ENCODE data around the gene RAG1.
"Not testable (repeated sequence)": the region's sequence is repeated elsewhere in the genome, so short reads cannot be mapped to it uniquely, and the experiment has no call there.

RAG1 gene

DNA sequence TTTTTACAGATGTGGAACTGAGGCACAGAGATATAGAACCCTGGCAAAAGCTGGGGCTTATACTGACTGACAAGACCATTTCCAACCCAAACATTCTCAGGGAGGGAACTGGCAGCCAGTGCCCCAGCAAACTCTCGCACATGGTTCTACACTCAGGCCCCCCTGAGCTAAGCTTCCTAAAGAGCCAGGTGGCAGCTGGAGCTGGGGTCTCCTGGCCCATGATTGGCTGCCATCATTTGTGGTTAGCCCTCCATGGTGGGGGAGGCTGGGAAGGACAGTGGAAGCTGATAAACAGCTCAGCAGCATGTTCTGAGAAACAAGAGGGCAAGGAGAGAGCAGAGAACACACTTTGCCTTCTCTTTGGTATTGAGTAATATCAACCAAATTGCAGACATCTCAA is at the start of gene RAG1:
Gene RAG1 (plus strand): TSS at position 314 of the 400 bp plus-strand sequence. CDS start 5,298 bp downstream, outside the sequence.
- DNase-seq = no peak

DNA sequence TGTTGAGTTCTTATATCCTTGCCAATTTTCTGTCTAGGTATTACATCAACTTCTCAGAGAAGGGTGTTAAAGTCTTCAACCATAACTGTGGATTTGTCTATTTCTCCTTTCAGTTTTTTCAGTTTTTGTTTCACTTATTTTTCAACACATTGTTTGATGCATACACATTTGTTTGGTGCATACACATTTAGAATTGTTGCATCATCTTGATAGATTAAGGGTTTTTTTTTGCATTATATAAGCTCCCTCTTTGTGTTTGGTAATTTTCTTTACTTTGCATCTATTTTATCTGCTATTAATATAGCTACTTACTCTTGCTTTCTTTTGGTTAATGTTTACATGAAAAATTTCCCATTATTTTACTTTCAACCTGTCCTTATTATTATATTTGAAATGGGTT is 37.0 kb upstream of the RAG1 start:
- no peak for DNase-seq

DNA sequence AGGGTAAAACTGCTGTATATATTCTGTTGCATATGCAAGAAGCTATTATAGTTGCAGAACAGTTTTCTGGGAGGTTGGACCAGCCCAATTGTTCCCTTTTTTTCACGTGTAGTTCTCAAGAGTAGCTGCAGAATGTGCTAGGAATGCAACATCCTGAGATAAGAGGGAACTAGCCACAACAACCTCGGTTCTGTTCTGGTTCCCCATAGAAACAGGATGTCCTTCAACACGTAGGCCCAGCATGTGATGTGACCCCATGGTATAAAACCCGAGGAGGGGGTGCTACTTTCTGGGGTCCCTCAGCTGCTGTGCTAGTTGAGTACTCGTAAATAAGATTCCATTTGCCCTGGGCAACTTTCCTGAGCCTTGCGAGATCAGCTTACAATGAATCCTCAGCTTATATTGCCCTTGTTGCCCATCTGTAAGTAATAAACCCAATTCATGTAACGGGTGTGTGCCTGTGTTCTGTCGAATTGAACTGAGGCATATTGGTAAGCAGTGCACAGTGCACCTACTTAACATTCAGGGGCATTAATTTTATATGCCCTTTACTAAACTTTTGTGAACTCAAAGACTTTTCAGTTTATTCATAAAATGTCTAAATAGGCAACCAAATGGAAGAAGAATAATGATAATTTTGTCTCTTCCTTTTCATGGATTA is 34.7 kb upstream of the RAG1 start:
- DNase-seq = no peak

DNA sequence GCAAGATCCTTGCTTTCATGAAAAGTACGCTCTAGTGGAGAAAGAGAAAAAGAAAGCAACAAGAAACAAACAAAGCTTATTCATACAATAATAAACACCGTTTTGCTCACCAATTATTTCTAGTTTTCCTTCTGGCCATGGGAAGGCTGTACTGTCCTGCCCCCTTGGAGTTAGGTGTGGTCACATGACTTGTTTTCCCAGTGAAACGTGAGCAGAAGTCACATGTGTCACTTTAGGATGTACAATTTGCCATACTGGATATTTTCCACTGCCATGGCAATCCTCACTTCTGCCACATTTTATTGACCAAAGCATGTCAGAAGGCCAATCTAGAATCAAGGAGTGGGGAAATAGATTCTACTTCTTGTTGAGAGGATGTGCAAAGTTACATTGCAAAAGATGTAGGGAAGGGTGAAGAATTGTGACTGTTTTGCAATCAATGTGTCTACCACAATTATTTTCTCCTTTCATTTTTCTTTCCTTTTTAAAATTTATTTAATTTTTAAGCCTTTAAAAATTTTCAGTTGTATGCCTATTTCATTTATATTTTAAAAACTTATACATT is 33.4 kb upstream of the RAG1 start:
- no peak for DNase-seq

DNA sequence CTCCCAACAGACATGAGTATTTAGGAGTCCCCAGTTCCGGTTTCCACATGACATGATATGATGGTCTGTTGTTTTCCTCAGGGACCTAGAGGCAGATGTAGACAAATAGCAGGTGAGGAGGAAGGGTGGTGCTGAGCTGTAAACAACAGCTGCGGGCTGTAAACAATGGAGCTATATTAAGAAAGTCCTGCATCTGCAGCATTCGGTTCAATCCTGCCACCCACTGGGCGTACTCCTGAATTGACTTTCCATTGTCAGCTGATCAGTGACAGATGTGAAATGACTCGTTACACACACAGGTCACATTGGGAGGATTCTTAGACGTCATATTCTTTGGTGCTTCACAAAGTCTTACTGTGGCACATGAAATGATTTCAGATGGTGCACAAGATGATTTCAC is 26.8 kb upstream of the RAG1 start:
- DNase-seq = no peak

DNA sequence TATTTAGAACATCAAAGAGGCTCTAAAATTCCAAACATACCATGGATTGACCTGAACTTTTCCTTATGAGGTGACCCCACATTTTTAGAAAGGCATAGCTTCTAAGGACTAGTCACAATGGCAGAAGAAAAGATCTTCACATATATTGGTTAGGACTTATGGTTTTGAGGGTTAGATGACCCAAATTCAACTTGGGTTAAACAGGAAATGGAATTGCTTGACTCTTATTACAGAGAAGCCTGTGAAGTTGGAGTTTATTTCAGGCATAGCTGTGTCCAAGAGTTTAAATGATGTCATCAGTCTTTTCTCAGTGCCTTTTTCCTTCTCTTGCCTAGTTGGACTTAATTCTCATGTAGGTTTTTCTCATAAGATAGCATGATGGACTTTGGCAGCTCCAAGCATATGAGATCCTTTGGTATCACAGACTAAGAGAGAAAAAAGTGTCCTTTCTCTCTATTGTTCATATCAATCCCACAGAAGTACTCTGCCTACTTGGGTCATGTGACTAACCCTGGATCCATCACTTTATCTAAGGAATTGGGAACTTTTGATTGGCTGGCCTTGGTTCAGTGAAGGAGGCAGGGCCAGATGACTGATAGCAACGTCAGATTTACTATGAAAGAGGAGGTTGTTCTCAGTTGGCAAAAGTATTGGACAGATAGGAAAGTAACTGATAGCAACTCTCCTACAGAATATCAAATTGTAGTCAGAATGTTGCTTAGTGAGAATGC is 17.3 kb upstream of the RAG1 start:
- no peak for DNase-seq

DNA sequence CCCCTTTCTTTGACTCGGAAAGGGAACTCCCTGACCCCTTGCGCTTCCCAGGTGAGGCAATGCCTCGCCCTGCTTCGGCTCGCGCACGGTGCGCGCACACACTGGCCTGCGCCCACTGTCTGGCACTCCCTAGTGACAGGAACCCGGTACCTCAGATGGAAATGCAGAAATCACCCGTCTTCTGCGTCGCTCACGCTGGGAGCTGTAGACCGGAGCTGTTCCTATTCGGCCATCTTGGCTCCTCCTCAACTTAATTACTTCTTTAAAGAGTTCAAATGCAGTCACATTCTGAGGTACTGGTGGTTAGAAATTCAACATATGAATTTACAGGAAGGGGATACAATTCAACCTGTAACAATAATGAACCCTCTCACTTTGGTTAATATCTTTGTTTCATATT is 10.4 kb upstream of the RAG1 start:
- DNase-seq = not testable (repeated sequence)

DNA sequence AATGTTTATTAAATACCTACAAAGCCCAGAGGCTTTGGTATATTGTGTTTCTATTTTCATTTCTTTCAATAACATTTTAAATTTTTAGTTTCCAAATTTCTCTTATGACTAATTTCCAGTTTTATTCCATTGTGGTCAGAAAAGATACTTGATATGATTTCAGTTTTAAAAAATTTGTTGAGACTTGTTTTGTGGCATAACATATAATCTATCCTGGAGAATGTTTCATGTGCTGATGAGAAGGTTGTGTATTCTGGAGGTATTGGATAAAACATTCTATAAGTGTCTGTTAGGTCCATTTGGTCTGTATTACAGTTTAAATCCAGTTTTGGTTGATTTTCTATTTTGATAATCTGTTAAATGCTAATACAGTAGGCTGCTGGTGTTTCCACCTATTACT is 9.8 kb upstream of the RAG1 start:
- no peak for DNase-seq

DNA sequence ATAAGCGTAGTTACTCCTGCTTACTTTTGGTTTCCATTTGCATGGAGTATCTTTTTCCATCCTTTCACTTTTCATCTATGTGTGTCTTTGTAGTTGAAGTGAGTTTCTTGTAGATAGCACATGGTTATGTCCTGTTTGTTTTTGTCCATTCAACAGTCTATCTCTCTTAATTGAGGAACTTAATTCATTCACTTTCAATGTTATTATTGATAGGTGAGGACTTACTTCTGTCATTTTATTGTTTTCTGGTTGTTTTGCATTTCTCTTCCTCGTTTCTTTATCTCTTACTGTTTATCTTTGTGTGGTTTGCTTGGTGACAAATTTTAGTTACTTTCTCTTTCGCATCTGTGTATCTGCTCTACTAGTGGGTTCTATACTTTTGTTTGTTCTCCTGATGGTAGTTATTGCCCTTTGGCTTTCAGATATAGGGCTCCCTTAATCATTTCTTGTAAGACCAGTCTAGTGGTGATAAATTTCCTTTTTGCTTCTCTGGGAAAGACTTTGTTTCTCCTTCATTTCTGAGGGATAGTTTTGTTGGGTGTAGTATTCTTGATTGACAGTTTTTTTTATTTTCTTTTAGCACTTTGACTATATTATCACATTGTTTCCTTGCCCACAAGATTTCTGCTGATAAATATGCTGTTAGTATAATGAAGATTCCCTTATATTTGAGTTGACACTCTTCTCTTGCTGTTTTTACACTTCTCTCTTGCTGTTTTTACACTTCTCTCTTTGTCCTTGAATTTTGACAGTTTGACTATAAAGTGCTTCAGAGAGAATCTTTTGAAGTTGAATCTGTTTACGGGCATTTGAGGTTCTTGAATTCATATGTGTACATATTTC is 9.0 kb upstream of the RAG1 start:
- DNase-seq = no peak

DNA sequence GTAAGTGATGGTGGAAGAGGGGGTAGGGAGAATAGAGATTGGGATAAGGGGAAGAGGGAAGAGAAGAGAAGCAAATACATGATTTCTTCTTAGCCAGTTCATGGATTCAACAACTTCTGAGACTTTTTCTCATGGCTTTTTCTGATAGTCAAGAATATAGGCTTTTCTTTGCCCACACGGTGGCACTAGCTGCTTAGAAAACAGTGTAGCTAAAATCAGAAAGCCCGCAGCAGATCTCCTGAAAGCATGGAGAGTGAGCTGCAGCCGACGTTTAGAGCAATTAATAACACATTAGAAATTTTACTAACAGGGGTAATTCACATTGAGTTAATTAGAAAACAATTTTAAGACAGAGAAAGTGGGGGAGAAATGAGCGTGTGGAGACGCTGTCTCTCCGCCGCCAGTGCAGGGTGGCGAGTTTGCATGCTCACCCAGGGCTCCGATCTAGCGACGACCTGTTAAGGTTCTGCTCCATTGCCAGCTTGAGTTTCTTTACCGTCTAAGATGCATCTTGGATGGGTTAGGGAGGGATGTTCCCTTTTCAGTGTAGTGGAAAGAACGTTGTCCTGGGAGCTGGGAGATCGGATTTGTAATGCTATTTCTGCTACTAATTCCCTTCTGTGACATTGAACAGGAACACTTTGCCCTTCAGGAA is 3.3 kb upstream of the RAG1 start:
- no peak for DNase-seq

DNA sequence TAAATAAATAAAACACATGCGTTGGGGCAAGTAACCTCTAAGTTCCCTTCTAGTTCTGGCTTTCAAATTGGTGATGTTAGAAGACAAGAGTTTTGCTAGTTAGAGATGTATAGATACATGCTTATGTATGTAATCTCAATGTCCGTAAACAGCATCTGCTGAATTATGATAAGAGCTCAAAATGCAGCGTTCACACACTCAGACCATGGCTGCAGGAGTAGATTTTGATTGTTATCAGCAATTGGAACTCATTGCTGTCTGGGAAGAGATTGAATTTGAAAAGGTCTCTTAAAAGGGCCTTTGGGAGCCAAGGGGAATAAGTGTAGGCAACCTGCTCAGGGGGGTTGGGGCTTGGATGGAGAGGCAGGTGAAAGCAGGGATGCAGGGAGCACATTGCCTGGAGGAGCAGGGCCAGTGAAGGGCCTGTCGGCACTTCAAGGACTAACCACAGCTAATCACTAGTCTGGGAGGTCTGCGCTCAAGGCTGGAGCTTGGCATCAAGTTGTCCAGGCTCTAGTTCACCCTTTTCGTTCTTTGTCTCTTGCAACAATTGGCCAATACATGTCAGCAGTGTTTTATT is 2.7 kb upstream of the RAG1 start:
- no peak for DNase-seq

DNA sequence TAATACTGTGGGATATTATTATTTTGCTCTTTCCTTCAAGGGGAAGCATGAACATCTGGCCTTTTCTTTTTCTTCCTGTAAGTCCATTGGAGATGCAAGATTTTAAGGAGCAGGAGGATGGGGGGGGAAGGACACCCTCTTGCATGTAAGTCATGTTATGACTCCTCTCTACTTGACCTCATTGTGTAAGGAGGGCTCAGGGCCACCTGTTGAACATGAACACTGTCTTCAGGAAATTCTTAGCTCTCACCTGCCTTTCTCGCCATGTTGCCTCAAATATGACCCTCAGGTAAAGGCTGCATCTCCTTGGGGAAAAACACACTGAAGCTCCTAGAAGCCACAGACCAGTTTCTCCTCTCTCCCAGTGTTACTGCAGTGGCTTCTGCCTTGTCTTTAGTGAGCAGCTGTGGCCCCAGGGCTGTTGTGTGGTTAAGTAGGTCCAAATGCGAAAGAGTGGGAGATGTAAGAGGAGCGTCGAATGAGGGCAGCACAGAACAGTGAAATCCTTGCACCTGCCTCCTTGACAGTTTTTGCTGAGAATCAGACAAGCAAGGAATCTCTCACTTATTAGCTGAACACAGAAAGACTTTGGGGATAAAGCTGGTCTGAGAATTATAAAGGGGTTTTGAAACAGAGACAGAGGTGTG is 1.3 kb upstream of the RAG1 start:
- DNase-seq = no peak

DNA sequence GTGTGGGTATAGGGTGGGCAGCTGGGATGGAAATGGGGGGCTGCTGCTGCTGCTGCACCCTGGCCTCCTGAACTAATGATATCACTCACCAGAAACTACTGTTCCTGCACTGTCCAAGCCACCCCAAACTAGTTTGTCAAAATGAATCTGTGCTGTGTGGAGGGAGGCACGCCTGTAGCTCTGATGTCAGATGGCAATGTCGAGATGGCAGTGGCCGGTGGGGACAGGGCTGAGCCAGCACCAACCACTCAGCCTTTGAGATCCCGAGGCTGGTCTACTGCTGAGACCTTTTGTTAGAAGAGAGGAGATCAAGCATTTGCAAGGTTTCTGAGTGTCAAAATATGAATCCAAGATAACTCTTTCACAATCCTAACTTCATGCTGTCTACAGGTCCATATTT is 1.3 kb downstream of the RAG1 start:
- no peak for DNase-seq

DNA sequence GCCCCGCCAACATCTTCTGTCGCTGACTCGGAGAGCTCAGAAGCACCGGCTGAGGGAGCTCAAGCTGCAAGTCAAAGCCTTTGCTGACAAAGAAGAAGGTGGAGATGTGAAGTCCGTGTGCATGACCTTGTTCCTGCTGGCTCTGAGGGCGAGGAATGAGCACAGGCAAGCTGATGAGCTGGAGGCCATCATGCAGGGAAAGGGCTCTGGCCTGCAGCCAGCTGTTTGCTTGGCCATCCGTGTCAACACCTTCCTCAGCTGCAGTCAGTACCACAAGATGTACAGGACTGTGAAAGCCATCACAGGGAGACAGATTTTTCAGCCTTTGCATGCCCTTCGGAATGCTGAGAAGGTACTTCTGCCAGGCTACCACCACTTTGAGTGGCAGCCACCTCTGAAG is 6.7 kb downstream of the RAG1 start:
- DNase-seq = no peak

DNA sequence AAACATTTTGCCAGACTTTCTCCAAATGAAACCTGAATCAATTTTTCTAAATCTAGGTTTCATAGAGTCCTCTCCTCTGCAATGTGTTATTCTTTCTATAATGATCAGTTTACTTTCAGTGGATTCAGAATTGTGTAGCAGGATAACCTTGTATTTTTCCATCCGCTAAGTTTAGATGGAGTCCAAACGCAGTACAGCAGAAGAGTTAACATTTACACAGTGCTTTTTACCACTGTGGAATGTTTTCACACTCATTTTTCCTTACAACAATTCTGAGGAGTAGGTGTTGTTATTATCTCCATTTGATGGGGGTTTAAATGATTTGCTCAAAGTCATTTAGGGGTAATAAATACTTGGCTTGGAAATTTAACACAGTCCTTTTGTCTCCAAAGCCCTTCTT is 9.6 kb downstream of the RAG1 start:
- DNase-seq = no peak

DNA sequence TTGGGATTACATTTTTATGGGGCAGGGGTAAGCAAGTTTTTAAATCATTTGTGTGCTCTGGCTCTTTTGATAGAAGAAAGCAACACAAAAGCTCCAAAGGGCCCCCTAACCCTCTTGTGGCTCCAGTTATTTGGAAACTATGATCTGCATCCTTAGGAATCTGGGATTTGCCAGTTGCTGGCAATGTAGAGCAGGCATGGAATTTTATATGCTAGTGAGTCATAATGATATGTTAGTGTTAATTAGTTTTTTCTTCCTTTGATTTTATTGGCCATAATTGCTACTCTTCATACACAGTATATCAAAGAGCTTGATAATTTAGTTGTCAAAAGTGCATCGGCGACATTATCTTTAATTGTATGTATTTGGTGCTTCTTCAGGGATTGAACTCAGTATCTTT is 10.1 kb downstream of the RAG1 start:
- no peak for DNase-seq

DNA sequence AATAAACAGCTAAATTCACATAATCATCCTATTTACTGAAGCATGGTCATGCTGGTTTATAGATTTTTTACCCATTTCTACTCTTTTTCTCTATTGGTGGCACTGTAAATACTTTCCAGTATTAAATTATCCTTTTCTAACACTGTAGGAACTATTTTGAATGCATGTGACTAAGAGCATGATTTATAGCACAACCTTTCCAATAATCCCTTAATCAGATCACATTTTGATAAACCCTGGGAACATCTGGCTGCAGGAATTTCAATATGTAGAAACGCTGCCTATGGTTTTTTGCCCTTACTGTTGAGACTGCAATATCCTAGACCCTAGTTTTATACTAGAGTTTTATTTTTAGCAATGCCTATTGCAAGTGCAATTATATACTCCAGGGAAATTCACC is 10.7 kb downstream of the RAG1 start:
- DNase-seq = no peak

DNA sequence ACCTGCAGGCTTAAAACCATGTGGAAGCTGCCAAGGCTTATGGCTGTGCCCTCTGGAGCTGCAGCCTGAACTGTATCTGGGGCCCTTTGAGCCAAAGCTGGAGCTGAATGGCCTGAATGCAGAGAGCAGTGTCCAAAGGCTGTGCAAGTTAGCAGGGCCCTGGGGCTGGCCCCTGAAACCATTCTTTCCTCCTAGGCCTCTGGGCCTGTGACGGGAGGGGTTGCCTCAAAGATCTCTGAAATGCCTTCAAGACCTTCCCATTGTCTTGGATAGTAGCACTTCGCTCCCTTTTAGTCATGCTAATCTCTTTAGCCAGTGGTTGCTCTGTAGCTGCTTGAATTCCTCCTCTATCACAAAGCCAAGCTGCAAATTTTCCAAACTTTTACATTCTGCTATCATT is 13.7 kb downstream of the RAG1 start:
- no peak for DNase-seq

DNA sequence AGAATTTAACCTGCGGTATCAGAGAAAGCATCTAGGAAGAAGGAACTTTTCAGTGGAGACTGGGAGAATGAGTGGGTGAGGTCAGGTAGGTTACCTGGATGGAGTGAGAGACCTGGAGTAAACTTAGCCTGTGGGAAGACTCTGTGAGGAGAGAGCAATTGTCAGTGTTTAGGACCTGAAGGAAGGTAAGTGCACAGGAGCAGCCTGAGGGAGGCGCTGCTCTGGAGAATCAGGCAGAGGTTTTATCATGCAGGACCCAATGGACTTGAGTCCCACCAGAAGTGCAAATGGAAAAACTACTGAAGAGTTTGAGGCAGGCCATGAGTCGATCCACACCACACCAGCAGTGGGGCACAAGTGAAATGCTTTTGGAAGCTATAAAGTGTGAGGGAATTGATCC is 15.9 kb downstream of the RAG1 start:
- no peak for DNase-seq

DNA sequence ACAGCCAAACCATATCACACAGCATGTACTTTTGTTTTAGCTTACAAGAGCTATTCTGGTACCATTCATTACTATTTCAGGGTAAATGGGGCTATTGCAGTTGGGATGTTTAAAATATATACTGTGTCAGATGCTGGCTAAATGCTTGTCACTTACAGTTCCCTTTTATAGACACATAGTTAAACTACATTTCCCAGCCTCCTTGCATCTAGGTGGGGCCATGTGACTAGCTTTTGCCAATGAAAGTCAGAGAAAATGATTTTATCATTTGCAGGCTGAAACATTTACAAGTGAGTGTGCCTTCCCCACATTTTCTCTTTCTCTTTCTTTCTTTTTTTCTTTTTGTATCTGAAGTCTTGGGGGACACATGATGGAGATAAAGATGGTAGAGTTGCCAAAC is 18.7 kb downstream of the RAG1 start:
- DNase-seq = no peak

DNA sequence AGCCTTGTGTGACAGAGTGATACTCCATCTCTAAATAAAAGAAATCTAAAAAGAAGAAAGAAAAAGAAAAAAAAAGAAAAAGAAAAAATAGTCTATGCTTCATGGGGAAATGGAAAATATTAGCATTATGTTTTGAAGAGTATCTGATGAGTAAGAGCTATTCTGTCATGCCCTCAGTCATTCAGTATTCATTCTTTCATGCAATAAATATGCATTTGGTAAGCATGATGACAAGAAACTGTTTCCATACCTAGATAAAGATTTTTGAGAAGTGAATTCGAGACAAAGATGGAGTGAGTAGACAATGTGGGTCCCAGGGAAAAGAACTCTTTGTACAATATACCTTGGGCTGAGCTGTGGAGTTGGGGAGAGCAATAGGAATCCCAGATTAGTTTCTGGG is 20.3 kb downstream of the RAG1 start:
- no peak for DNase-seq

DNA sequence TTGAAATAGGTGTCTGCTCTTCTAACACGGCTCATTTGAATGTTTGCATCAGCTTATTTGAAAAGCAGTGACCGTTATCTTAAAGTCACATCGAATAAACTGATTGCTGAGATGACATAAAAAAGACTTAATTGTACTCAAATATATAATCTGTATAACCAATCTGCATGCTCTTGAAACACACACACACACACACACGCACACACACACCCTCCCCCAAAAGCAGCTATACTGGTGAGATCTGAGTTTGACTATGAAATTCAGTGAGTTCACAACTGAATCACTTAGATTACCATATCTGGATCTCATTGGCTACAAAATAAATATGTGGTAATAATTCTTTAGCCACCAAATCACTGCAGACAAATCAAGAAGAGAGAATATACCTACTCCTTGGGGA is 22.7 kb downstream of the RAG1 start:
- DNase-seq = no peak

All from activated CD4-positive, alpha-beta T cell treated with anti-CD3 and anti-CD28 coated beads for 1 hour (primary cell).